H1 (cell line): ENCODE data around the gene CNTN6. TPM values are rescaled to one million over a fixed set of nuclear protein-coding genes. Genes with fewer than 3 reads are reported as not detected.

Experiments used
- CTCF ChIA-PET: fragments of 300-600 bp; sonication (Branson Sonifier 250); formaldehyde crosslinking; loops from one replicate; lab custom pipeline; 2021; ENCODE audit not compliant: partially characterized antibody; lab: Charles Lee
- POLR2A ChIA-PET: fragments of 300-600 bp; sonication (Branson Sonifier 250); formaldehyde crosslinking; loops from one replicate; lab custom pipeline; 2021; ENCODE audit warnings: inconsistent platforms; ENCODE audit not compliant: partially characterized antibody; lab: Charles Lee
- DNase-seq, 2 experiments: peaks; one replicate each; pipeline versions ENCODE4 v3.0.0 to v3.0.0-alpha.2; 2010 to 2022; ENCODE audit warnings: low spot score in 2 of 2, low read depth in 1 of 2, mixed read lengths in 1 of 2
- FAIRE-seq: peaks from 2 replicates; lab custom pipeline; 2011; peaks lifted over from hg19 to GRCh38; lab: Jason Lieb, UNC
- H2AFZ ChIP-seq: 2 replicates; pipeline ENCODE4 v1.8.1; 2012; ENCODE audit warnings: low read length, inconsistent platforms
- H2AK5ac ChIP-seq: 2 replicates; pipeline ENCODE4 v1.6.1; 2013; ENCODE audit warnings: low read depth, low read length
- H2BK120ac ChIP-seq: replicated peaks from 2 replicates; pipeline ENCODE3; 2013; ENCODE audit warnings: low read depth, low read length, inconsistent platforms
- H2BK12ac ChIP-seq: 2 replicates; pipeline ENCODE4 v1.6.1; 2013; ENCODE audit warnings: low read depth, low read length
- H2BK15ac ChIP-seq: 2 replicates; pipeline ENCODE4 v1.6.1; 2013; ENCODE audit warnings: low read length
- H2BK20ac ChIP-seq: 2 replicates; pipeline ENCODE4 v1.6.1; 2013; ENCODE audit warnings: low read length
- H2BK5ac ChIP-seq: 2 replicates; pipeline ENCODE4 v1.6.1; 2013; ENCODE audit warnings: low read depth, low read length
- H3K14ac ChIP-seq: 2 replicates; pipeline ENCODE4 v1.6.1; 2013; ENCODE audit warnings: inconsistent platforms; ENCODE audit not compliant: insufficient read length
- H3K18ac ChIP-seq: 2 replicates; pipeline ENCODE4 v1.6.1; 2013; ENCODE audit warnings: low read length; ENCODE audit errors: extremely low read depth
- H3K23ac ChIP-seq: 2 replicates; pipeline ENCODE4 v1.6.1; 2013; ENCODE audit warnings: inconsistent platforms; ENCODE audit not compliant: insufficient read length
- H3K23me2 ChIP-seq: 2 replicates; pipeline ENCODE4 v1.6.1; 2013; ENCODE audit warnings: low read depth, low read length
- H3K27ac ChIP-seq: 2 replicates; pipeline ENCODE4 v1.6.1; 2011; ENCODE audit warnings: low read depth, low read length, inconsistent platforms
- H3K27me3 ChIP-seq, 4 experiments: replicated peaks in 1 of 4; 1 replicate in 1 of 4; 2 replicates in 3 of 4; pipeline versions ENCODE4 v1.6.1 to v1.8.1; 2011 to 2013; ENCODE audit warnings: low read length in 3 of 4, mild to moderate bottlenecking in 3 of 4, inconsistent platforms in 2 of 4, mixed read lengths in 2 of 4, moderate library complexity in 1 of 4; ENCODE audit not compliant: control insufficient read depth in 3 of 4, insufficient read depth in 3 of 4; ENCODE audit errors: extremely low read depth in 1 of 4
- H3K36me3 ChIP-seq, 4 experiments: 2 replicates each; pipeline versions ENCODE4 v1.6.1 to v1.8.1; 2011 to 2013; ENCODE audit warnings: mild to moderate bottlenecking in 4 of 4, low read length in 3 of 4, moderate library complexity in 2 of 4, control low read depth in 1 of 4, inconsistent platforms in 1 of 4; ENCODE audit not compliant: insufficient read depth in 4 of 4, control insufficient read depth in 2 of 4
- H3K4ac ChIP-seq: replicated peaks from 2 replicates; pipeline ENCODE3; 2013; ENCODE audit warnings: low read length, low read depth, mixed read lengths, inconsistent platforms; ENCODE audit not compliant: insufficient read length
- H3K4me1 ChIP-seq, 4 experiments: replicated peaks in 1 of 4; 1 replicate in 1 of 4; 2 replicates in 3 of 4; pipeline versions ENCODE4 v1.6.1 to v1.8.1; 2011 to 2013; ENCODE audit warnings: low read length in 3 of 4, inconsistent platforms in 2 of 4, mixed read lengths in 1 of 4; ENCODE audit not compliant: insufficient read depth in 4 of 4, control insufficient read depth in 3 of 4
- H3K4me2 ChIP-seq, 2 experiments: 2 replicates each; pipeline versions ENCODE4 v1.6.1 to v1.8.1; 2011 to 2013; ENCODE audit warnings: low read depth in 2 of 2, low read length in 2 of 2, control low read depth in 1 of 2, inconsistent platforms in 1 of 2, mild to moderate bottlenecking in 1 of 2; ENCODE audit not compliant: insufficient read depth in 1 of 2
- H3K4me3 ChIP-seq, 4 experiments: fragments of 200-600, 300-600 bp in 1 of 4; sonication (generic), shearing (Covaris generic), sonication (Bioruptor Twin) in 1 of 4; 2 replicates each; pipeline versions ENCODE4 v1.5.1 to v1.8.1; 2011 to 2016; ENCODE audit warnings: low read length in 4 of 4, low read depth in 3 of 4, control low read depth in 2 of 4, inconsistent platforms in 2 of 4, mild to moderate bottlenecking in 2 of 4, mixed read lengths in 1 of 4, moderate library complexity in 1 of 4; ENCODE audit not compliant: insufficient read depth in 2 of 4; ENCODE audit errors: extremely low read depth in 1 of 4
- H3K56ac ChIP-seq: replicated peaks from 2 replicates; pipeline ENCODE3; 2013; ENCODE audit warnings: low read depth, mild to moderate bottlenecking, mixed read lengths, low read length, inconsistent platforms; ENCODE audit not compliant: insufficient read length
- H3K79me1 ChIP-seq: 2 replicates; pipeline ENCODE4 v1.6.1; 2013; ENCODE audit warnings: low read depth, low read length, control low read depth
- H3K79me2 ChIP-seq, 2 experiments: 2 replicates each; pipeline versions ENCODE4 v1.6.1 to v1.8.1; 2012 to 2013; ENCODE audit warnings: low read length in 2 of 2, mild to moderate bottlenecking in 2 of 2, inconsistent platforms in 1 of 2; ENCODE audit not compliant: insufficient read depth in 2 of 2, control insufficient read depth in 1 of 2
- H3K9ac ChIP-seq, 4 experiments: replicated peaks in 1 of 4; 1 replicate in 1 of 4; 2 replicates in 3 of 4; pipeline versions ENCODE4 v1.6.1 to v1.8.1; 2011 to 2013; ENCODE audit warnings: low read depth in 3 of 4, low read length in 3 of 4, control low read depth in 2 of 4, mild to moderate bottlenecking in 2 of 4, moderate library complexity in 2 of 4, inconsistent platforms in 1 of 4; ENCODE audit errors: extremely low read depth in 1 of 4
- H3K9me3 ChIP-seq, 2 experiments: 2 replicates each; pipeline versions ENCODE4 v1.6.1 to v1.8.1; 2012 to 2013; ENCODE audit warnings: mild to moderate bottlenecking in 2 of 2, moderate library complexity in 2 of 2, control low read depth in 1 of 2, inconsistent platforms in 1 of 2, low read depth in 1 of 2, low read length in 1 of 2, mixed read lengths in 1 of 2; ENCODE audit not compliant: insufficient read depth in 2 of 2
- H4K20me1 ChIP-seq, 2 experiments: replicated peaks in 1 of 2; 2 replicates each; pipeline versions ENCODE3 to v1.8.1; 2011 to 2013; ENCODE audit warnings: inconsistent platforms in 2 of 2, low read length in 2 of 2, mild to moderate bottlenecking in 1 of 2; ENCODE audit not compliant: insufficient read depth in 2 of 2, control insufficient read depth in 1 of 2
- H4K5ac ChIP-seq: 2 replicates; pipeline ENCODE4 v1.6.1; 2013; ENCODE audit warnings: low read length, low read depth, mixed read lengths, inconsistent platforms; ENCODE audit not compliant: insufficient read length
- H4K8ac ChIP-seq: 2 replicates; pipeline ENCODE4 v1.8.0; 2013; ENCODE audit warnings: mild to moderate bottlenecking, moderate library complexity, low read length, inconsistent platforms; ENCODE audit not compliant: insufficient read depth; ENCODE audit errors: extremely low read depth
- H4K91ac ChIP-seq: replicated peaks from 2 replicates; pipeline ENCODE3; 2013; ENCODE audit warnings: low read length, mixed read lengths, inconsistent platforms; ENCODE audit not compliant: insufficient read length
- ASH2L ChIP-seq: fragments of 200-600, 300-600 bp; sonication (generic); IDR thresholded peaks from one replicate; pipeline ENCODE4 v1.7.1; 2017; ENCODE audit warnings: low read length
- JUN ChIP-seq: IDR thresholded peaks from 2 replicates; pipeline ENCODE4 v1.6.1; 2011; ENCODE audit warnings: low read depth, mild to moderate bottlenecking, improper control_type of control experiment, low read length
- SP2 ChIP-seq: IDR thresholded peaks from 2 replicates; pipeline ENCODE4 v1.6.1; 2012; ENCODE audit warnings: mild to moderate bottlenecking, low read length, inconsistent platforms
- WGBS, 2 experiments: shearing (Covaris generic) in 1 of 2; methylation state at CpG; one replicate each; pipeline versions ENCODE4 v1.1.6 to v1.1.7; 2013 to 2015; ENCODE audit warnings: low lambda C conversion rate in 2 of 2, mixed read lengths in 2 of 2, inconsistent platforms in 1 of 2, low coverage in 1 of 2, missing lambda C conversion rate in 1 of 2; ENCODE audit not compliant: insufficient replicate concordance in 2 of 2, insufficient coverage in 1 of 2, insufficient read length in 1 of 2; ENCODE audit errors: extremely low coverage in 1 of 2, missing lambda C conversion rate in 1 of 2; 5-methylcytosine and 5-hydroxymethylcytosine counted together
- polyA plus RNA-seq, 7 experiments: library from polyadenylated mRNA; depleted of rRNA in 3 of 7; stranded (reverse) in 5 of 7; unstranded in 2 of 7; fragments of >200 nt in 5 of 7; fragments of 200-250 nt in 2 of 7; gene quantifications; 1 replicate in 5 of 7; 2 replicates in 1 of 7; 4 replicates in 1 of 7; pipeline versions ENCODE4 v1.2.1 to v1.2.3, GENCODE V29; 2011 to 2013; ENCODE audit warnings: missing spikeins in 2 of 7, mixed read lengths in 2 of 7
- total RNA-seq: library from RNA; stranded (reverse); fragmentation: NEBNext Ultra II Directional; extraction: Animal tissue kit (Norgen Biotek cat#: 25700); gene quantifications from 2 replicates; pipeline ENCODE4 v1.2.1, GENCODE V29; 2021

CNTN6 gene
- total and polyA plus RNA-seq, 2 of the 8 experiments (the other 6 are each of a cell fraction or from before 2014, with no cell fraction given): not detected

DNA sequence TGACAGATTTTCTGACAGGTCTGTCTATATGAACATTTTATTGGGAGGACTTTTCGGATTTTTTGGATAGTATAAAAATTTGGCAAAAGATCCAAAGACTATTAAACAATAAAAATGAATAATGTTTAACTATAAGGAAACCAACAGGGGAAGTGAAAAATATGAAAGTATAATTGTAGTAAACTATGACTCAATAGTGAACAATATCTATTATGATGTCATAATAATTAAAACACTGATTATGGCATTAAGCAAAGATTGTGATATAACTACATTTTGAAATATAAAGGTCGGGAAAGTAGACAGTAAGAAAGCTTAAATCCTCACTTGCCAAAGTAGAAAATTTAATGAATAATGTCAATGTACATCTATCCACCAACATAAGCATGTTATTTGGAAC, 44.3 kb upstream of the CNTN6 start:
- no peak overlapping the region for H3K18ac ChIP-seq
- no peak overlapping the region for H2BK20ac ChIP-seq
- no peaks in the 10 kb centered on the region for H4K20me1 ChIP-seq
- H3K4me1 ChIP-seq: no peaks in the 10 kb centered on the region
- no peak overlapping the region for H4K8ac ChIP-seq
- H3K4me2 ChIP-seq: no peak overlapping the region
- POLR2A ChIA-PET: no interaction called here
- H2AK5ac ChIP-seq: no peak overlapping the region
- no peak overlapping the region for H3K23ac ChIP-seq
- no peaks in the 10 kb centered on the region for H3K79me2 ChIP-seq
- H3K14ac ChIP-seq: no peak overlapping the region
- H2BK120ac ChIP-seq: no peak overlapping the region
- no peak overlapping the region for H3K9ac ChIP-seq
- H3K27me3 ChIP-seq: no peaks in the 10 kb centered on the region
- H3K23me2 ChIP-seq: no peaks in the 10 kb centered on the region
- no peak overlapping the region for H2BK12ac ChIP-seq
- DNase-seq: no peak
- H3K56ac ChIP-seq: no peak overlapping the region
- H2AFZ ChIP-seq: no peak overlapping the region
- no peak for FAIRE-seq
- H3K4me3 ChIP-seq: no peak overlapping the region
- no peaks in the 10 kb centered on the region for H3K79me1 ChIP-seq
- no peak overlapping the region for H4K5ac ChIP-seq
- H3K36me3 ChIP-seq: no peaks in the 10 kb centered on the region
- no peak overlapping the region for H2BK5ac ChIP-seq
- no peak overlapping the region for H3K27ac ChIP-seq
- H3K9me3 ChIP-seq: peaks cover 8 to 10% of the 10 kb centered on the region in 2 experiments; a peak in 1 of 4 replicates
- H3K4ac ChIP-seq: no peak overlapping the region
- H2BK15ac ChIP-seq: no peak overlapping the region
- H4K91ac ChIP-seq: no peak overlapping the region
- 69% methylated on average over 2 of the region's 2 CpGs; no CpG with 5 or more reads in 1 of the 2 experiments for WGBS, 2 experiments
- CTCF ChIA-PET: no interaction called here
- TF ChIP-seq SP2 (no peak), JUN (no peak), ASH2L (no peak)
